ENCODE measurements around the gene CLEC18B. TPM values are rescaled to one million over a fixed set of nuclear protein-coding genes. Genes with fewer than 3 reads are reported as not detected.
"Not testable (repeated sequence)": the region's sequence is repeated elsewhere in the genome, so short reads cannot be mapped to it uniquely, and the experiment has no call there.

Gene CLEC18B
- total and polyA plus RNA-seq, 12 donors = 0.57 to 10.9 (median 4.1) TPM; not detected in 2

- Histone ChIP-seq H3K27ac (peak overlapping the region in 4 of 5 donors; percentile 22 to 88 (median 53)), H3K9me3 (replicated peaks in 1 of 3) (no peaks in the 10 kb centered on the region), H3K4me3 (no peak overlapping the region), H3K36me3 (replicated peaks in 1 of 2) (peaks cover 0 to 27% of the 10 kb centered on the region in 2 donors), H3K4me1 (replicated peaks in 1 of 2) (peaks cover 11 to 21% of the 10 kb centered on the region in 2 donors), H3K27me3 (no peaks in the 10 kb centered on the region)
- intact Hi-C loops (cut with DNase I) = no loop called here
- peak in 6 of 7 donors; percentile 28 to 67 (median 44) for DNase-seq
- 93 to 97% (median 93%) methylated on average over 5 of the region's 5 CpGs for WGBS, 4 donors
- TF ChIP-seq CTCF (IDR thresholded peaks at IDR 0.05) (no peak), POLR2A (IDR thresholded peaks at IDR 0.05) (no peak)
Measured at GRCh38 chr16:74449470-74449869, 28.2 kb upstream of the CLEC18B start.

GRCh38 chr16:74448990-74449389 is 27.7 kb upstream of the CLEC18B start:
- Histone ChIP-seq H3K27me3 (no peaks in the 10 kb centered on the region), H3K9me3 (replicated peaks in 1 of 3) (no peaks in the 10 kb centered on the region), H3K4me1 (replicated peaks in 1 of 2) (peaks cover 11 to 21% of the 10 kb centered on the region in 2 donors), H3K36me3 (replicated peaks in 1 of 2) (peaks cover 0 to 27% of the 10 kb centered on the region in 2 donors), H3K27ac (peak overlapping the region in 4 of 5 donors; percentile 22 to 88 (median 57)), H3K4me3 (no peak overlapping the region)
- TF ChIP-seq CTCF (IDR thresholded peaks at IDR 0.05) (no peak), POLR2A (IDR thresholded peaks at IDR 0.05) (no peak)
- WGBS, 4 donors = 50 to 67% (median 56%) methylated on average over 8 of the region's 8 CpGs
- intact Hi-C loops (cut with DNase I) = no loop called here
- peak; percentile 46 to 87 (median 72) for DNase-seq

- H3K27me3 ChIP-seq = no peaks in the 10 kb centered on the region
- no peaks in the 10 kb centered on the region for H3K9me3 ChIP-seq (replicated peaks in 1 of 3)
- H3K27ac ChIP-seq = peak overlapping the region in 1 of 5 donors; percentile 33
Measured at GRCh38 chr16:74447578-74447977, 26.3 kb upstream of the CLEC18B start.

GRCh38 chr16:74446866-74447265 is 25.6 kb upstream of the CLEC18B start:
- no peak for DNase-seq
- H3K9me3 ChIP-seq (replicated peaks in 1 of 3) = no peaks in the 10 kb centered on the region
- no peaks in the 10 kb centered on the region for H3K27me3 ChIP-seq
- intact Hi-C loops (cut with DNase I) = no loop called here
- no peak for TF ChIP-seq POLR2A (IDR thresholded peaks at IDR 0.05)
- no peak for TF ChIP-seq CTCF (IDR thresholded peaks at IDR 0.05)
- 88 to 93% (median 90%) methylated on average over 7 to 8 of the region's 8 CpGs for WGBS, 4 donors
- peaks cover 0 to 10% of the 10 kb centered on the region in 2 donors for H3K36me3 ChIP-seq (replicated peaks in 1 of 2)
- H3K4me3 ChIP-seq = no peak overlapping the region
- H3K27ac ChIP-seq = peak overlapping the region in 1 of 5 donors; percentile 1
- peaks cover 11 to 21% of the 10 kb centered on the region in 2 donors for H3K4me1 ChIP-seq (replicated peaks in 1 of 2)

More at GRCh38 chr16:74447578-74447977, 26.3 kb upstream of the CLEC18B start:
- intact Hi-C loops (cut with DNase I) = no loop called here
- no peak for DNase-seq
- no peak overlapping the region for H3K4me3 ChIP-seq
- peaks cover 0 to 17% of the 10 kb centered on the region in 2 donors for H3K36me3 ChIP-seq (replicated peaks in 1 of 2)
- H3K4me1 ChIP-seq (replicated peaks in 1 of 2) = peaks cover 11 to 21% of the 10 kb centered on the region in 2 donors
- TF ChIP-seq POLR2A (IDR thresholded peaks at IDR 0.05) (no peak), CTCF (IDR thresholded peaks at IDR 0.05) (no peak)
- 88 to 98% (median 91%) methylated on average over 5 of the region's 5 CpGs for WGBS, 4 donors

GRCh38 chr16:74443624-74444346 is 22.5 kb upstream of the CLEC18B start:
- H3K27me3 ChIP-seq; H3K9me3 ChIP-seq (replicated peaks in 1 of 3); DNase-seq; H3K36me3 ChIP-seq (replicated peaks in 1 of 2); H3K4me1 ChIP-seq (replicated peaks in 1 of 2); H3K4me3 ChIP-seq; intact Hi-C loops (cut with DNase I); H3K27ac ChIP-seq: not testable (repeated sequence)
- 93 to 99% (median 98%) methylated on average over 11 to 13 of the region's 13 CpGs for WGBS, 4 donors
